GM12891 (cell line): ENCODE measurements around the gene MYD88.

Source experiments
- POLR2A ChIP-seq: IDR thresholded peaks from 2 replicates; pipeline ENCODE4 v1.6.1; 2011; ENCODE audit warnings: low read depth, low read length, control low read depth
- POLR2AphosphoS5 ChIP-seq: IDR thresholded peaks from 2 replicates; pipeline ENCODE4 v1.6.1; 2011; ENCODE audit warnings: low read depth, low read length, control low read depth

GRCh38 chr3:38141173-38141951, 2.9 kb downstream of the MYD88 start:
- TF ChIP-seq POLR2AphosphoS5, result no peak
- no peak for TF ChIP-seq POLR2A
